Astrocyte (in vitro differentiated cells and primary cell): ENCODE measurements around the gene TNNI2. TPM values are rescaled to one million over a fixed set of nuclear protein-coding genes. Genes with fewer than 3 reads are reported as not detected.

Source experiments
- DNase-seq: peaks from one replicate; pipeline ENCODE4 v3.0.0-alpha.2; 2010; ENCODE audit warnings: low read depth
- FAIRE-seq: peaks from 2 replicates; lab custom pipeline; 2011; peaks lifted over from hg19 to GRCh38; lab: Jason Lieb, UNC
- H2AFZ ChIP-seq: 2 replicates; pipeline ENCODE4 v1.6.0; 2012; ENCODE audit warnings: low read depth, low read length, inconsistent platforms
- H3K27ac ChIP-seq: 2 replicates; pipeline ENCODE4 v1.5.1; 2011; ENCODE audit warnings: low read depth, low read length, inconsistent platforms
- H3K27me3 ChIP-seq: 2 replicates; pipeline ENCODE4 v1.6.0; 2011; ENCODE audit warnings: low read length, inconsistent platforms; ENCODE audit not compliant: insufficient read depth
- H3K36me3 ChIP-seq: 2 replicates; pipeline ENCODE4 v1.5.1; 2011; ENCODE audit warnings: low read length, inconsistent platforms; ENCODE audit not compliant: insufficient read depth
- H3K4me1 ChIP-seq: 2 replicates; pipeline ENCODE4 v1.5.1; 2011; ENCODE audit warnings: low read length, inconsistent platforms; ENCODE audit not compliant: insufficient read depth
- H3K4me2 ChIP-seq: 2 replicates; pipeline ENCODE4 v1.6.0; 2012; ENCODE audit warnings: low read length, inconsistent platforms
- H3K4me3 ChIP-seq: 2 replicates; pipeline ENCODE4 v1.5.1; 2011; ENCODE audit warnings: low read depth, mild to moderate bottlenecking, low read length, inconsistent platforms; ENCODE audit not compliant: insufficient read depth
- H3K79me2 ChIP-seq: 2 replicates; pipeline ENCODE4 v1.6.0; 2012; ENCODE audit warnings: mild to moderate bottlenecking, low read length, inconsistent platforms; ENCODE audit not compliant: insufficient read depth
- H3K9ac ChIP-seq: 2 replicates; pipeline ENCODE4 v1.6.0; 2012; ENCODE audit warnings: mild to moderate bottlenecking, low read length, inconsistent platforms
- H3K9me3 ChIP-seq: 2 replicates; pipeline ENCODE4 v1.5.1; 2012; ENCODE audit warnings: low read depth, mild to moderate bottlenecking, low read length, inconsistent platforms; ENCODE audit not compliant: insufficient read depth
- H4K20me1 ChIP-seq: 2 replicates; pipeline ENCODE4 v1.6.0; 2012; ENCODE audit warnings: low read length, inconsistent platforms; ENCODE audit not compliant: insufficient read depth
- H3K27ac Mint-ChIP-seq: one replicate; pipeline ENCODE4 v1.8.0; 2021; ENCODE audit warnings: mild to moderate bottlenecking, mixed read lengths; ENCODE audit not compliant: unreplicated experiment
- H3K27me3 Mint-ChIP-seq: one replicate; pipeline ENCODE4 v1.8.0; 2021; ENCODE audit warnings: low read depth, mixed read lengths; ENCODE audit not compliant: unreplicated experiment
- H3K36me3 Mint-ChIP-seq: one replicate; pipeline ENCODE4 v1.8.0; 2021; ENCODE audit warnings: low read depth, mixed read lengths; ENCODE audit not compliant: unreplicated experiment
- H3K4me1 Mint-ChIP-seq: one replicate; pipeline ENCODE4 v1.8.0; 2021; ENCODE audit warnings: low read depth, mixed read lengths; ENCODE audit not compliant: unreplicated experiment
- H3K4me3 Mint-ChIP-seq: one replicate; pipeline ENCODE4 v1.8.0; 2021; ENCODE audit warnings: mild to moderate bottlenecking, moderate library complexity, mixed read lengths; ENCODE audit not compliant: unreplicated experiment
- H3K9me3 Mint-ChIP-seq: one replicate; pipeline ENCODE4 v1.8.0; 2021; ENCODE audit warnings: mild to moderate bottlenecking, mixed read lengths; ENCODE audit not compliant: unreplicated experiment
- EZH2 ChIP-seq: IDR thresholded peaks from 2 replicates; pipeline ENCODE4 v1.6.1; 2012; ENCODE audit warnings: mild to moderate bottlenecking, low read length, inconsistent platforms; ENCODE audit not compliant: insufficient read depth
- total RNA-seq: library from RNA; stranded (reverse); gene quantifications from 2 replicates; pipeline ENCODE4 v1.2.1, GENCODE V29; 2021
- TF ChIP-seq, protein P1 (sequence below): IDR thresholded peaks from 2 replicates; pipeline ENCODE4 v1.5.1; 2011; ENCODE audit warnings: low read depth, mild to moderate bottlenecking, inconsistent platforms, low read length, moderate library complexity; ENCODE audit not compliant: insufficient read depth

The TNNI2 gene
- total RNA-seq, 1 donor from 2014 or later, result not detected

DNA sequence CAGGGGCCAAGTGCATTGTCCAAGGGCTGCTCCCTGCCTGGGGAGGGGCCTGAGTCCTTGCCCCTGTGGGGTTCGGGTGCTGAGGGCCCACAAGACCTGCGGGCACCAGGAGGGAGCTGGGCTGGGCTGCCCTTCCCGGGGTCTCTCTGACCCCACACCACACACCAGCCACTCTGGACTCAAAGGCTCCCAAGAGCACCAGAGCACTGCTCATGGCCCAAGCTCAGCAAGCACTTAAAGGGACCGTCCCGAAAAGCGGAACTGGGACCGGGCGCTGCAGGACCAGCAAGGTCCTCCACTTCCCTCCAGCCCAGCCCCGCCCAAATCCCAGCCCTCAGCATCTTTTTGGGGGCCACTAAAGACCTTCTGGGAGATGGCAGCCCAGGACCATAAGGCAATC, 19.4 kb downstream of the TNNI2 start:
- H3K9me3 ChIP-seq, result no peaks in the 10 kb centered on the region
- Mint-ChIP-seq H3K36me3 (no peaks in the 10 kb centered on the region), H3K27ac (no peak overlapping the region), H3K9me3 (no peaks in the 10 kb centered on the region), H3K4me1 (peaks cover 4% of the 10 kb centered on the region), H3K27me3 (peaks cover 14% of the 10 kb centered on the region), H3K4me3 (no peak overlapping the region)
- no peak overlapping the region for H3K4me3 ChIP-seq
- no peaks in the 10 kb centered on the region for H3K27me3 ChIP-seq
- FAIRE-seq (no peak), DNase-seq (no peak)
- no peak overlapping the region for H3K9ac ChIP-seq
- H3K27ac ChIP-seq, result no peak overlapping the region
- peaks cover 8% of the 10 kb centered on the region for H3K4me1 ChIP-seq
- no peaks in the 10 kb centered on the region for H3K36me3 ChIP-seq
- no peaks in the 10 kb centered on the region for H3K79me2 ChIP-seq
- no peaks in the 10 kb centered on the region for H4K20me1 ChIP-seq
- no peak overlapping the region for H2AFZ ChIP-seq
- TF ChIP-seq, protein P1, sequence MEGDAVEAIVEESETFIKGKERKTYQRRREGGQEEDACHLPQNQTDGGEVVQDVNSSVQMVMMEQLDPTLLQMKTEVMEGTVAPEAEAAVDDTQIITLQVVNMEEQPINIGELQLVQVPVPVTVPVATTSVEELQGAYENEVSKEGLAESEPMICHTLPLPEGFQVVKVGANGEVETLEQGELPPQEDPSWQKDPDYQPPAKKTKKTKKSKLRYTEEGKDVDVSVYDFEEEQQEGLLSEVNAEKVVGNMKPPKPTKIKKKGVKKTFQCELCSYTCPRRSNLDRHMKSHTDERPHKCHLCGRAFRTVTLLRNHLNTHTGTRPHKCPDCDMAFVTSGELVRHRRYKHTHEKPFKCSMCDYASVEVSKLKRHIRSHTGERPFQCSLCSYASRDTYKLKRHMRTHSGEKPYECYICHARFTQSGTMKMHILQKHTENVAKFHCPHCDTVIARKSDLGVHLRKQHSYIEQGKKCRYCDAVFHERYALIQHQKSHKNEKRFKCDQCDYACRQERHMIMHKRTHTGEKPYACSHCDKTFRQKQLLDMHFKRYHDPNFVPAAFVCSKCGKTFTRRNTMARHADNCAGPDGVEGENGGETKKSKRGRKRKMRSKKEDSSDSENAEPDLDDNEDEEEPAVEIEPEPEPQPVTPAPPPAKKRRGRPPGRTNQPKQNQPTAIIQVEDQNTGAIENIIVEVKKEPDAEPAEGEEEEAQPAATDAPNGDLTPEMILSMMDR, result no peak
- TF ChIP-seq EZH2, result no peak
- H3K4me2 ChIP-seq, result no peak overlapping the region

- Histone ChIP-seq H4K20me1 (no peaks in the 10 kb centered on the region), H3K27ac (no peak overlapping the region), H3K4me3 (no peak overlapping the region), H3K27me3 (no peaks in the 10 kb centered on the region), H3K79me2 (no peaks in the 10 kb centered on the region), H3K4me2 (no peak overlapping the region), H3K9me3 (no peaks in the 10 kb centered on the region), H2AFZ (no peak overlapping the region), H3K9ac (no peak overlapping the region), H3K4me1 (peaks cover 13% of the 10 kb centered on the region), H3K36me3 (no peaks in the 10 kb centered on the region)
- no peak for FAIRE-seq
- DNase-seq, result no peak
- Mint-ChIP-seq H3K27ac (no peak overlapping the region), H3K36me3 (no peaks in the 10 kb centered on the region), H3K27me3 (peaks cover 11% of the 10 kb centered on the region), H3K9me3 (no peaks in the 10 kb centered on the region), H3K4me3 (no peak overlapping the region), H3K4me1 (peaks cover 7% of the 10 kb centered on the region)
- no peak for TF ChIP-seq EZH2
- TF ChIP-seq, protein P1, result no peak
Measured at GRCh38 chr11:1858576-1858975, 19.8 kb downstream of the TNNI2 start.

DNA sequence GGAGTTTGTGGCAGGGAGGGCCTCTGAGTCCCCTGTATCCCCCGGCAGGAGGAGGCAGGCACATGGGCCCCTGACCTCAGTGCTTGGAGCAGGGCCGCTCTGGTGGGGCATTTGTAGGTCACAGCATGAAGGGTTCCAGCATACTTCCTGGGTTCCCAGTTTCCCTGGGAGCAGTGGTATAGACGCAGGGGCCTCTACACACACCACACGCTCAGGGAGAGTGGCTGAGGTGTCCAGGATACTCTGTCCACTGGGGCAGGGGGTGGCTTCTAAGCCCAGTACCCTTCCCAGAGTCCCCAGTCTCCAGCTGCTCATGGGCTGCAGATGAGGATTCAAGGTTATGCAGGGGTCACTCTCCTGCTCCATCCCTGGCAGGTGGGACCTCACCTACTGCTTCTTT, 20.2 kb downstream of the TNNI2 start:
- no peak overlapping the region for H3K4me3 ChIP-seq
- H3K9ac ChIP-seq, result no peak overlapping the region
- peaks cover 9% of the 10 kb centered on the region for H3K27me3 Mint-ChIP-seq
- H3K4me1 Mint-ChIP-seq, result peaks cover 8% of the 10 kb centered on the region
- no peak overlapping the region for H2AFZ ChIP-seq
- H4K20me1 ChIP-seq, result no peaks in the 10 kb centered on the region
- TF ChIP-seq, protein P1, result no peak
- no peak for TF ChIP-seq EZH2
- no peaks in the 10 kb centered on the region for H3K36me3 ChIP-seq
- H3K4me2 ChIP-seq, result no peak overlapping the region
- H3K36me3 Mint-ChIP-seq, result no peaks in the 10 kb centered on the region
- H3K4me3 Mint-ChIP-seq, result no peak overlapping the region
- DNase-seq (no peak), FAIRE-seq (no peak)
- H3K27me3 ChIP-seq, result no peaks in the 10 kb centered on the region
- no peaks in the 10 kb centered on the region for H3K9me3 ChIP-seq
- H3K27ac ChIP-seq, result no peak overlapping the region
- H3K4me1 ChIP-seq, result peaks cover 17% of the 10 kb centered on the region
- no peaks in the 10 kb centered on the region for H3K9me3 Mint-ChIP-seq
- no peak overlapping the region for H3K27ac Mint-ChIP-seq
- no peaks in the 10 kb centered on the region for H3K79me2 ChIP-seq
